OCI-LY1 (cell line): ENCODE measurements around the gene ZMIZ2.

Source experiments
- H2AFZ ChIP-seq: fragments of 200-600 bp; sonication (generic), shearing (Covaris generic); 2 replicates; pipeline ENCODE4 v1.6.0; 2014; ENCODE audit warnings: antibody characterized with exemption, mild to moderate bottlenecking, low read length
- H3F3A ChIP-seq: fragments of 200-600 bp; sonication (generic), shearing (Covaris generic); 2 replicates; pipeline ENCODE4 v1.6.0; 2014; ENCODE audit warnings: mild to moderate bottlenecking, antibody characterized with exemption, low read length, moderate library complexity; ENCODE audit not compliant: insufficient read depth
- H3K27ac ChIP-seq: fragments of 200-600 bp; sonication (generic); 2 replicates; pipeline ENCODE4 v1.5.1; 2014; ENCODE audit warnings: low read length, mixed run types, mild to moderate bottlenecking, low read depth; ENCODE audit not compliant: poor library complexity, severe bottlenecking
- H3K27me3 ChIP-seq: fragments of 200-600 bp; sonication (generic); 2 replicates; pipeline ENCODE4 v1.6.0; 2014; ENCODE audit warnings: antibody characterized with exemption, mild to moderate bottlenecking, low read length, moderate library complexity; ENCODE audit not compliant: insufficient read depth
- H3K36me3 ChIP-seq: fragments of 200-600 bp; sonication (generic); 2 replicates; pipeline ENCODE4 v1.6.1; 2014; ENCODE audit warnings: mild to moderate bottlenecking, antibody characterized with exemption, low read length, moderate library complexity, mixed read lengths; ENCODE audit not compliant: insufficient read depth
- H3K4me1 ChIP-seq: fragments of 200-600 bp; sonication (generic); 2 replicates; pipeline ENCODE4 v1.5.1; 2014; ENCODE audit warnings: mild to moderate bottlenecking, low read length, moderate library complexity; ENCODE audit not compliant: insufficient read depth, severe bottlenecking
- H3K4me2 ChIP-seq: fragments of 200-600 bp; sonication (generic), shearing (Covaris generic); 2 replicates; pipeline ENCODE4 v1.6.1; 2014; ENCODE audit warnings: low read length
- H3K4me3 ChIP-seq: fragments of 200-600 bp; sonication (generic); 2 replicates; pipeline ENCODE4 v1.5.1; 2014; ENCODE audit warnings: low read length, low read depth, mild to moderate bottlenecking, mixed read lengths; ENCODE audit not compliant: poor library complexity, severe bottlenecking
- H3K79me2 ChIP-seq: fragments of 200-600 bp; shearing (Covaris generic); 2 replicates; pipeline ENCODE4 v1.6.1; 2016; ENCODE audit warnings: mixed run types, low read length, mixed read lengths; ENCODE audit not compliant: insufficient read depth
- H3K9ac ChIP-seq: fragments of 200-600 bp; sonication (generic), shearing (Covaris generic); 2 replicates; pipeline ENCODE4 v1.6.1; 2014; ENCODE audit warnings: mild to moderate bottlenecking, low read length, mixed read lengths
- H3K9me2 ChIP-seq: fragments of 200-600 bp; sonication (generic), shearing (Covaris generic); 2 replicates; pipeline ENCODE4 v1.6.1; 2014; ENCODE audit warnings: low read depth, mild to moderate bottlenecking, low read length, mixed read lengths
- H3K9me3 ChIP-seq: fragments of 200-600 bp; shearing (Covaris generic); 2 replicates; pipeline ENCODE4 v1.6.1; 2014; ENCODE audit warnings: low read length, mixed read lengths
- H4K20me1 ChIP-seq: fragments of 200-600 bp; sonication (generic), shearing (Covaris generic); 2 replicates; pipeline ENCODE4 v1.6.0; 2016; ENCODE audit warnings: mild to moderate bottlenecking, low read length; ENCODE audit not compliant: insufficient read depth
- EZH2 ChIP-seq: fragments of 200-600 bp; sonication (generic), shearing (Covaris generic); IDR thresholded peaks from 2 replicates; pipeline ENCODE4 v1.8.0; 2017; ENCODE audit warnings: borderline replicate concordance, mixed run types, mild to moderate bottlenecking, antibody characterized with exemption, low read length, moderate library complexity, mixed read lengths
- TF ChIP-seq, protein P1 (sequence below): fragments of 200-600 bp; sonication (generic), shearing (Covaris generic); IDR thresholded peaks from 2 replicates; pipeline ENCODE4 v1.5.1; 2017; ENCODE audit warnings: mild to moderate bottlenecking, antibody characterized with exemption, low read length, moderate library complexity, mixed read lengths

ZMIZ2 gene

DNA sequence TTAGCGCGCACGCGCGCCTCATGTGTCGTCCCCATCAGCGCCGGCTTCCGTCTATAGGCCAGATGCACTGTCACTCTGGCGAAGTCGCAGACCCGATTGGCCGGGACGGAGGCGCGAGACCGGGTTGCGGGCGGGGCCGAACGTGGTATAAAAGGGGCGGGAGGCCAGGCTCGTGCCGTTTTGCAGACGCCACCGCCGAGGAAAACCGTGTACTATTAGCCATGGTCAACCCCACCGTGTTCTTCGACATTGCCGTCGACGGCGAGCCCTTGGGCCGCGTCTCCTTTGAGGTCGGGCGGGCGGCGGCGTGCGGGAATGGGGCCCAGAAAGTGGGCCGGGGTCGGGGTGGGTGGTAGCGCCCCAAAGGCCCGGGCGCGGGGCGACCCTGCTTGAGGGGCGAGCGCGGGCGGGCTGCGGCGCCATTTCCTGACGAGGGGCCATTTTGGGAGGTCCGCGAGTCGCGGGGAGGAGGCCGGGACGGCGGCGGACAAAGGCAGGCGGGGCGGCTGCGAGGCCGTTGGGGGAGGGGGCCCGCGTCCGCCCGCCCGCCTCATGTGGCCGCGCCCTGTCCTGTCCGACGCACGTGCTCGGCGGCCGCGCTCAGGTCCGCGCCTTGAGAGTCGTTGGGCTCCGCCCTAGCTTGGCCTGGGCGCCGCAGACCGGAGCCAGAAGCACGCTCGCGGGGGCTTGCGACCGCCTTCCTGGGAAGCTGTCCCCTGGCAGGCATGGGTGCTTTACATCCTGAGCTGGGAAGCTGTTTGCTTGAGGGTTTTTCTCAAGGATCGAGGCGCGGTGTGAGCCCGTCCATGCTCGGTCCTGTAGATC lies 48.1 kb downstream of the ZMIZ2 start, which contains the start of gene PPIA:
TSS of gene PPIA (plus strand) at position 178 of the 825 bp plus-strand sequence. CDS start at position 222, 44 bp downstream.
- H3K4me3 ChIP-seq = peak within 1 kb of the TSS; percentile 80
- H2AFZ ChIP-seq = no peak within 1 kb of the TSS
- peaks cover 52% of the 10 kb centered on the region for H3K36me3 ChIP-seq
- no peaks in the 10 kb centered on the region for H3K27me3 ChIP-seq
- H3F3A ChIP-seq = peaks cover 25% of the 10 kb centered on the region
- peak within 1 kb of the TSS; percentile 87 for H3K27ac ChIP-seq
- peak within 1 kb of the TSS; percentile 99 for H3K4me2 ChIP-seq
- TF ChIP-seq, protein P1, sequence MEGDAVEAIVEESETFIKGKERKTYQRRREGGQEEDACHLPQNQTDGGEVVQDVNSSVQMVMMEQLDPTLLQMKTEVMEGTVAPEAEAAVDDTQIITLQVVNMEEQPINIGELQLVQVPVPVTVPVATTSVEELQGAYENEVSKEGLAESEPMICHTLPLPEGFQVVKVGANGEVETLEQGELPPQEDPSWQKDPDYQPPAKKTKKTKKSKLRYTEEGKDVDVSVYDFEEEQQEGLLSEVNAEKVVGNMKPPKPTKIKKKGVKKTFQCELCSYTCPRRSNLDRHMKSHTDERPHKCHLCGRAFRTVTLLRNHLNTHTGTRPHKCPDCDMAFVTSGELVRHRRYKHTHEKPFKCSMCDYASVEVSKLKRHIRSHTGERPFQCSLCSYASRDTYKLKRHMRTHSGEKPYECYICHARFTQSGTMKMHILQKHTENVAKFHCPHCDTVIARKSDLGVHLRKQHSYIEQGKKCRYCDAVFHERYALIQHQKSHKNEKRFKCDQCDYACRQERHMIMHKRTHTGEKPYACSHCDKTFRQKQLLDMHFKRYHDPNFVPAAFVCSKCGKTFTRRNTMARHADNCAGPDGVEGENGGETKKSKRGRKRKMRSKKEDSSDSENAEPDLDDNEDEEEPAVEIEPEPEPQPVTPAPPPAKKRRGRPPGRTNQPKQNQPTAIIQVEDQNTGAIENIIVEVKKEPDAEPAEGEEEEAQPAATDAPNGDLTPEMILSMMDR = no peak
- TF ChIP-seq EZH2 = no peak
- H3K4me1 ChIP-seq = peaks cover 25% of the 10 kb centered on the region
- peaks cover 32% of the 10 kb centered on the region for H3K79me2 ChIP-seq
- peak within 1 kb of the TSS; percentile 90 for H3K9ac ChIP-seq
- H3K9me3 ChIP-seq = no peaks in the 10 kb centered on the region
- no peaks in the 10 kb centered on the region for H3K9me2 ChIP-seq
- H4K20me1 ChIP-seq = 0 out of 2 replicates have a peak, but pooled peaks cover 6% of the 10 kb centered on the region

DNA sequence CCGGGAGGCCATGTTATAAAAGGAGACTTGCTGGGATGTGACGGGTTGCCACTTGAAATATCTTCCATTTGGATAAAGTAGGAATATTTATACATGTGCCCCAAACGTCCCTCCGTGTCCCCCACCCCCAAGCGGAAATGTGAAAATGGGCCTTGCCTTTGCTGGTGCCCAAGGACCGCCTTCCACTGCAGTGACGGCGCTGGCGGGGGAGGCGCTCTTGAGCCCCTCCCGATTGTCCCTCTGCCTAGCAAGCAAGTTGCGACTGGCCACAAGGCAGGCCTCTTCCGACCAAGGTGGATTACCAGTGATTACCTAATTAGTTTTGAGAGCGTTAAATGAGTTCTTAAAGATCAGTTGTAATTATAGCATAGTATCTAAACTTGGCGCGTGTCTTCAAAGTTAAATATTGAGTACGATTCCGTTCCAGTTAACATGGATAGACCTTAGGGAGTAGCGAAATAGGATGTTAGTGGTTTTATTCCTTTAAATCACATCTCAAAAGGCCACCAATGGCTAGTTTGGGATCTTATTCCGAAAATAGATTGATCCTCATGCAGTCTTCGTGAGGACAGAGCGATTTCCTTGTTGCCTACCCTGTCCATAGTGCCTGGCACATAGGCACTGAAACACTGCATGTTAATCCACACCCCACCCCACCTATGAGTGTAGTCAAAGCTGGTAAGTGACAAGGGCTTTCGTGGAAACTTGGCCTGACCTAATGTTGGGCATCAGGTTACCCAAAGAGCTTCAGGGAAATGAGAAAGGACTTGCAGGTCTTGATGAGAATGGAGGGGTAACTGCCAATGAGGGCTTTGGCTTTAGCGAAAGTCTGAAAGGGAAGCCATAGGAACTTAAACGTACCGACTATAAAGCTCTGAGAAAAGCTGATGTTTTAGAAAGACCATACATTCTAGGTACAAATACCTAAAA lies 48.9 kb downstream of the ZMIZ2 start:
- Histone ChIP-seq H2AFZ (no peak overlapping the region), H3K79me2 (peaks cover 32% of the 10 kb centered on the region)

More for the DNA sequence above, 48.9 kb downstream of the ZMIZ2 start:
- Histone ChIP-seq H4K20me1 (0 out of 2 replicates have a peak, but pooled peaks cover 6% of the 10 kb centered on the region), H3K36me3 (peaks cover 60% of the 10 kb centered on the region), H3K27me3 (no peaks in the 10 kb centered on the region), H3K4me3 (peak overlapping the region; percentile 80), H3K9ac (peak overlapping the region; percentile 90), H3K4me1 (peaks cover 25% of the 10 kb centered on the region), H3F3A (peaks cover 31% of the 10 kb centered on the region), H3K4me2 (peak overlapping the region; percentile 99), H3K27ac (peak overlapping the region; percentile 87), H3K9me3 (no peaks in the 10 kb centered on the region), H3K9me2 (no peaks in the 10 kb centered on the region)
- TF ChIP-seq, protein P1 = peak; percentile 77
- no peak for TF ChIP-seq EZH2
